T-helper 2 cell treated with Interferon-gamma antibody and Interleukin-4, amounts not matched to agents 5 μg/mL and 100 μg/mL, for 36 hours (primary cell): Measurements from ENCODE around the gene ZKSCAN1.
"Not testable (repeated sequence)": the region's sequence is repeated elsewhere in the genome, so short reads cannot be mapped to it uniquely, and the experiment has no call there.

ENCODE experiments used
- DNase-seq: peaks from one replicate; pipeline ENCODE4 v3.0.0; 2021; ENCODE audit warnings: low spot score
- H3K27ac Mint-ChIP-seq: one replicate; pipeline ENCODE4 v1.8.0; 2021; ENCODE audit warnings: mild to moderate bottlenecking, mixed read lengths
- H3K27me3 Mint-ChIP-seq: one replicate; pipeline ENCODE4 v1.8.0; 2021; ENCODE audit warnings: low read depth, mixed read lengths
- H3K36me3 Mint-ChIP-seq: one replicate; pipeline ENCODE4 v1.8.0; 2021; ENCODE audit warnings: low read depth, mixed read lengths
- H3K4me1 Mint-ChIP-seq: one replicate; pipeline ENCODE4 v1.8.0; 2021; ENCODE audit warnings: low read depth, mixed read lengths
- H3K4me3 Mint-ChIP-seq: one replicate; pipeline ENCODE4 v1.8.0; 2022; ENCODE audit warnings: mild to moderate bottlenecking, moderate library complexity, mixed read lengths
- H3K9me3 Mint-ChIP-seq: one replicate; pipeline ENCODE4 v1.8.0; 2021; ENCODE audit warnings: mixed read lengths

Gene ZKSCAN1

GRCh38 chr7:100015232-100016214, at the start of gene ZKSCAN1:
TSS of gene ZKSCAN1 (plus strand) at chr7:100015596. CDS start at chr7:100023507, 7,911 bp downstream.
- Mint-ChIP-seq H3K9me3 (no peaks in the 10 kb centered on the region), H3K4me1 (peaks cover 28% of the 10 kb centered on the region), H3K4me3 (peak within 1 kb of the TSS; percentile 97), H3K36me3 (peaks cover 9% of the 10 kb centered on the region), H3K27me3 (peaks cover 3% of the 10 kb centered on the region), H3K27ac (peak within 1 kb of the TSS; percentile 96)
- peak; percentile 84 for DNase-seq

DNA sequence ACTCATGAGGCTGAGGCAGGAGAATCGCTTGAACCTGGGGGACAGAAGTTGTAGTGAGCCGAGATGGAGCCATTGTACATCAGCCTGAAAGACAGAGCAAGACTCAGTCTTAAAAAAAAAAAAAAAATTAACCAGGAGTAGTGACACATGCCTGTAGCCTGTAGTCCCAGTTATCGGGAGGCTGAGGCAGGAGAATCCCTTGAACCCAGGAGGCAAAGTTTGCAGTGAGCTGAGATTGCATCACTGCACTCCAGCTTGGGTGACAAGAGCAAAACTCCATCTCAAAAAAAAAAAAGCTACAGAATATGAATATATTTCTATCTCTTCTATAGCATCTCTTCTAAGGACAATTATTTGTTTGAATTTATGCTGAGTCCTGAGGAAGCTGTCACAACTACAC, 46.1 kb upstream of the ZKSCAN1 start:
- H3K36me3 Mint-ChIP-seq: no peaks in the 10 kb centered on the region
- H3K27ac Mint-ChIP-seq: no peak overlapping the region
- H3K4me3 Mint-ChIP-seq: no peak overlapping the region
- DNase-seq: no peak
- H3K4me1 Mint-ChIP-seq: peaks cover 2% of the 10 kb centered on the region
- no peaks in the 10 kb centered on the region for H3K9me3 Mint-ChIP-seq
- peaks cover 7% of the 10 kb centered on the region for H3K27me3 Mint-ChIP-seq

DNA sequence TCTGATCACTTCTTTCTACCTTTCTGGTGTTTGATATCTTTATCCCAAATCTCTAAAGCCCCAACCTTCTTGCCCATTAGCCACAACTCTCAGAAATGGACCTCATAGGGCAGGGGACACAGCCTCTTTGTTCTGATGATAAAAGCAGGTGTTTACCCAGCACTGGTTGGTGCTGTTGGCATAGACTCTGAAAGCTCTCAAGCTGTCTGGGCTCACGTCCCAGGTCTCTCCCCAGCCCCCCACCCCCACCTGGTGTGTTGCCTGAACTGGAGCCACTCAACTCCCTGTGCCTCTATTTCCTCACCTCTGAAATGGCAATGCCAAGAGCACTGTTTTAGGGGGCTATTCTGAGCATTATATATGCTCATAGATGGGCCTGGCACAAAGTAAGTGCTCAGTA, 45.6 kb upstream of the ZKSCAN1 start:
- H3K27ac Mint-ChIP-seq, H3K27me3 Mint-ChIP-seq, H3K36me3 Mint-ChIP-seq, H3K9me3 Mint-ChIP-seq, H3K4me3 Mint-ChIP-seq, DNase-seq, H3K4me1 Mint-ChIP-seq: not testable (repeated sequence)

DNA sequence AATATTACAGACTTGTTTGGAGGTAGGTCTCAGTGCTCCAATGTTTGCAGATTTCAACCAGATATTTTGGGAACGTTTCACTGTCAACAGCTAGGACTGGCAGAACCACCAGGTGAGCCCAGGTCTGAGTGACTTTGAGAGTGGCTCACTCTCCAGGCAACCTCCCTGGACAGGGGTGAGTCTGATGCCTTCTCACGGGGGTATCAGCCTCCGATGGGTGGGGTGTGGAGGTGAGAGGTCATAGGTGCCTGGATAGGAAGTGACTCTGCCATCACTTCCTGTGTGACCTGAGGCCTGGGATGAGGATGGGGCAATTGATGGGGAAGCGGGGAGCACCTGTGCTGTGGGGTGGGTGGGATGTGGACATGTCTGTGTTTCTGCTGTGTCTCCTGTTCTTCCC, 44.2 kb upstream of the ZKSCAN1 start:
- Mint-ChIP-seq H3K36me3 (no peaks in the 10 kb centered on the region), H3K4me1 (peaks cover 4% of the 10 kb centered on the region), H3K27me3 (peaks cover 7% of the 10 kb centered on the region), H3K27ac (no peak overlapping the region), H3K4me3 (no peak overlapping the region), H3K9me3 (no peaks in the 10 kb centered on the region)
- no peak for DNase-seq

DNA sequence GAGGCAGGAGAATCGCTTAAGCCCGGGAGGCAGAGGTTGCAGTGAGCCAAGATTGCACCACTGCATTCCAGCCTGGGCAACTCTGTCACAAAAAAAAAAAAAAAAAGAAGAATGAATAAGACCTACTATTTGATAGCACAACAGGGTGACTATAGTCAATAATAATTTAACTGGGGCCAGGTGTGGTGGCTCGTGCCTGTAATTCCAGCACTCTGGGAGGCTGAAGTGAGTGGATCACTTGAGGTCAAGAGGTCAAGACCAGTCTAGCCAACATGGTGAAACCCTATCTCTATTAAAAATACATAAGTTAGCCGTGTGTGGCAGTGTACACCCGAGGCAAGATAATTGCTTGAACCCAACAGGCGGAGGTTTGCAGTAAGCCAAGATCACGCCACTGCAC, 41.6 kb upstream of the ZKSCAN1 start:
- not testable (repeated sequence) for DNase-seq, H3K4me3 Mint-ChIP-seq, H3K27me3 Mint-ChIP-seq, H3K4me1 Mint-ChIP-seq, H3K27ac Mint-ChIP-seq, H3K9me3 Mint-ChIP-seq, H3K36me3 Mint-ChIP-seq

- Mint-ChIP-seq H3K27me3 (peaks cover 5% of the 10 kb centered on the region), H3K4me1 (peaks cover 7% of the 10 kb centered on the region), H3K27ac (no peak overlapping the region), H3K4me3 (no peak overlapping the region), H3K36me3 (no peaks in the 10 kb centered on the region), H3K9me3 (no peaks in the 10 kb centered on the region)
- DNase-seq: no peak
Measured at GRCh38 chr7:99974681-99975080, 40.7 kb upstream of the ZKSCAN1 start.

- Mint-ChIP-seq H3K9me3 (no peaks in the 10 kb centered on the region), H3K27me3 (no peaks in the 10 kb centered on the region), H3K27ac (no peak within 1 kb of the TSS)
Measured at GRCh38 chr7:99975782-99976521, 39.4 kb upstream of the ZKSCAN1 start, which contains the start of gene AZGP1. TSS of gene AZGP1 (minus strand) at chr7:99976031. CDS start at chr7:99976020, 11 bp downstream.

DNA sequence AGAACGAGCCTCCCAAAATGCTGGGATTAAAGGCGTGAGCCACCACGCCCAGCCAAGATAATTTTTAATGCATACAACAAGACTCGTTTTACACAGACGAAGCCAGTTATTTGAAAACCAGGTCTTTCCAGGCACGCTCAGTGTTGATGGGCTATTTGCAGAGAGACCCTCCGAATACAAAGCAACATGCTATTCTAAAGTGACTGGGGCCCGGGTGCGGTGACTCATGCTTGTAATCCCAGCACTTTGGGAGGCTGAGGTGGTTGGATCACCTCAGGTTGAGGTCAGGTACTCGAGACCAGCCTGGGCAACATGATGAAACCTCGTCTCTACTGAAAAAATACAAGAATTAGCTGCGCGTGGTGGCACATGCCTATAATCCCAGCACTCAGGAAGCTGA, 38.8 kb upstream of the ZKSCAN1 start:
- H3K4me3 Mint-ChIP-seq: no peak overlapping the region
- H3K27me3 Mint-ChIP-seq: no peaks in the 10 kb centered on the region
- no peak overlapping the region for H3K27ac Mint-ChIP-seq
- H3K9me3 Mint-ChIP-seq: no peaks in the 10 kb centered on the region
- H3K4me1 Mint-ChIP-seq: peaks cover 7% of the 10 kb centered on the region
- no peak for DNase-seq
- no peaks in the 10 kb centered on the region for H3K36me3 Mint-ChIP-seq

More at GRCh38 chr7:99975782-99976521, 39.4 kb upstream of the ZKSCAN1 start, which contains the start of gene AZGP1:
- Mint-ChIP-seq H3K4me3 (no peak within 1 kb of the TSS), H3K36me3 (no peaks in the 10 kb centered on the region), H3K4me1 (peaks cover 7% of the 10 kb centered on the region)
- DNase-seq: no peak

DNA sequence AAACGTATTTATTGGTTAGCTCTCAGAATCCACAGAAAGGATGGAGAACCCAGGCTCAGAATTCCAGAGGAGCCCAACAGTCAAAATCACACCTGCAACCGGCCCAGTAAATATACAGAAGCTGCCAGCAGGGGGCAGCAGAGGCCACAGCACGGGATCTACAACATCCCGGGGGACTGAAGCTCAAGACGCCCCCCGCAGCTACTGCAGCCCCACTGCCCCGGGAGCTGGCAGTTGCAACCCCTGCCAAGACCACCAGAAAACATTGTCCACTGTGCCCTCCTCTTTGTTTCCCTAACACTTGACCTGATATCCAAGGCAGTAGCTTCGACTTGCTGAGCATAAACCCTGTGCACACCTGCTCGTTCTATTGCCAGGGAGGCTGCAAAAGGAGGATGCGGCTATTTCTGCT, 35.6 kb upstream of the ZKSCAN1 start:
- H3K36me3 Mint-ChIP-seq, H3K4me1 Mint-ChIP-seq, H3K9me3 Mint-ChIP-seq, H3K4me3 Mint-ChIP-seq, H3K27me3 Mint-ChIP-seq, H3K27ac Mint-ChIP-seq: not testable (repeated sequence)
- peak; percentile 44 for DNase-seq

DNA sequence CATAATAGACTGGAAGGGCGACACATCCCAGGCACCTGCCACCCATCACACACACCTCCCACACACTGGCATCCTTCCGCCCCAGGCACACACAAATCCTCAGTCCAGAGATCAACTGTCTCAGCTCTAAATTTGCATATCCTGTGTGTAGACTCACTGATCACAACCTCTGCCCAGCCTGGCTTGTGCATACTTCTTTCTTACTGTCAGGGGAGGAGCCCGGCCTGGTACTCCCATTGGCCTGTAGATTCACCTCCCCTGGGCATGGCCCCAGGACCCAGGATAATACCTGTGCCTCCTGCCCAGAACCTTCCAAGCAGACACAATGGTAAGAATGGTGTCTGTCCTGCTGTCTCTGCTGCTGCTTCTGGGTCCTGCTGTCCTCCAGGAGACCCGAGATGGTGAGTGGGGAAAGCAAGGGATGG, 34.9 kb upstream of the ZKSCAN1 start:
- not testable (repeated sequence) for DNase-seq, H3K9me3 Mint-ChIP-seq, H3K4me3 Mint-ChIP-seq, H3K4me1 Mint-ChIP-seq, H3K27me3 Mint-ChIP-seq, H3K36me3 Mint-ChIP-seq, H3K27ac Mint-ChIP-seq

DNA sequence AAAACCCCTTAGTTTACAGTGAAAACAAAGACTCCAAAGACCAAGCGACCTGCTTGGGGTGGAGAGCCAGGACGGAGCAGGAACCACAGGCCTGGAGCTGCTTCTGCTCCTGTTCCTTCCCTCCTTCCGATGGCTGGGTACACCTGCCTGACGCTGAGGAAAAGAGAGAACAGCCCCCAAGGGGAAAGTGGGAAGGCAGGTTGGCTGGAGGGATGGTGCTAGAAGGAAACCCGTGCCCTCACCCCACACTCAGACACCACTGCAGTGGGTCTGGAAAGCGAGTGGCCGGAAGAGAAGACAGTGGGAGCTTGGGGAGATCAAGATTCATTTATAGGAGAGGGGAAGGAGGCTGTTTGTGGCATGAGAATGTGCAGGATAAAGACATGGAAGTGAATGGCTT, 34.3 kb upstream of the ZKSCAN1 start:
- H3K9me3 Mint-ChIP-seq, H3K4me1 Mint-ChIP-seq, DNase-seq, H3K4me3 Mint-ChIP-seq, H3K36me3 Mint-ChIP-seq, H3K27me3 Mint-ChIP-seq, H3K27ac Mint-ChIP-seq: not testable (repeated sequence)

- peaks cover 5% of the 10 kb centered on the region for H3K9me3 Mint-ChIP-seq
Measured at GRCh38 chr7:99984593-99984992, 30.8 kb upstream of the ZKSCAN1 start.

GRCh38 chr7:99987306-99987705, 28.1 kb upstream of the ZKSCAN1 start:
- not testable (repeated sequence) for H3K9me3 Mint-ChIP-seq, H3K4me3 Mint-ChIP-seq, H3K4me1 Mint-ChIP-seq, H3K36me3 Mint-ChIP-seq, H3K27ac Mint-ChIP-seq, DNase-seq
- peaks cover 19% of the 10 kb centered on the region for H3K27me3 Mint-ChIP-seq

More at GRCh38 chr7:99984593-99984992, 30.8 kb upstream of the ZKSCAN1 start:
- DNase-seq: no peak
- Mint-ChIP-seq H3K4me1 (peaks cover 3% of the 10 kb centered on the region), H3K27me3 (peaks cover 17% of the 10 kb centered on the region), H3K36me3 (no peaks in the 10 kb centered on the region), H3K27ac (no peak overlapping the region), H3K4me3 (no peak overlapping the region)

- DNase-seq: no peak
- no peaks in the 10 kb centered on the region for H3K36me3 Mint-ChIP-seq
- peaks cover 9% of the 10 kb centered on the region for H3K4me1 Mint-ChIP-seq
- peaks cover under 1% of the 10 kb centered on the region for H3K9me3 Mint-ChIP-seq
- H3K27ac Mint-ChIP-seq: no peak overlapping the region
- H3K4me3 Mint-ChIP-seq: no peak overlapping the region
- peaks cover 19% of the 10 kb centered on the region for H3K27me3 Mint-ChIP-seq
Measured at GRCh38 chr7:99987846-99988245, 27.6 kb upstream of the ZKSCAN1 start.
